Stimulated activated naive CD8-positive, alpha-beta T cell treated with anti-CD3 and anti-CD28 coated beads, Interleukin-15, amount 100 ng/mL, for 72 hours (primary cell): ENCODE results near the gene SRBD1.

Experiments
- ATAC-seq: fragments of 150-1000 bp; cut with Tn5 transposase; 2 replicates; pipeline ENCODE4 v1.10.0; 2021; ENCODE audit warnings: mild to moderate bottlenecking, moderate library complexity
- DNase-seq, 2 donors: peaks; one replicate each; pipeline ENCODE4 v3.0.0; 2021 to 2022
- H3K27ac Mint-ChIP-seq, 2 donors: one replicate each; pipeline ENCODE4 v1.8.0; 2022; ENCODE audit warnings: mild to moderate bottlenecking in 2 of 2, mixed read lengths in 2 of 2, moderate library complexity in 2 of 2
- H3K27me3 Mint-ChIP-seq: one replicate; pipeline ENCODE4 v1.8.0; 2022; ENCODE audit warnings: mixed read lengths
- H3K4me1 Mint-ChIP-seq: one replicate; pipeline ENCODE4 v1.8.0; 2022; ENCODE audit warnings: mild to moderate bottlenecking, mixed read lengths
- H3K4me3 Mint-ChIP-seq, 2 donors: one replicate each; pipeline ENCODE4 v1.8.0; 2022; ENCODE audit warnings: mild to moderate bottlenecking in 2 of 2, mixed read lengths in 2 of 2, moderate library complexity in 1 of 2
- H3K9me3 Mint-ChIP-seq, 2 donors: one replicate each; pipeline ENCODE4 v1.8.0; 2022; ENCODE audit warnings: mixed read lengths in 2 of 2

SRBD1 gene

DNA sequence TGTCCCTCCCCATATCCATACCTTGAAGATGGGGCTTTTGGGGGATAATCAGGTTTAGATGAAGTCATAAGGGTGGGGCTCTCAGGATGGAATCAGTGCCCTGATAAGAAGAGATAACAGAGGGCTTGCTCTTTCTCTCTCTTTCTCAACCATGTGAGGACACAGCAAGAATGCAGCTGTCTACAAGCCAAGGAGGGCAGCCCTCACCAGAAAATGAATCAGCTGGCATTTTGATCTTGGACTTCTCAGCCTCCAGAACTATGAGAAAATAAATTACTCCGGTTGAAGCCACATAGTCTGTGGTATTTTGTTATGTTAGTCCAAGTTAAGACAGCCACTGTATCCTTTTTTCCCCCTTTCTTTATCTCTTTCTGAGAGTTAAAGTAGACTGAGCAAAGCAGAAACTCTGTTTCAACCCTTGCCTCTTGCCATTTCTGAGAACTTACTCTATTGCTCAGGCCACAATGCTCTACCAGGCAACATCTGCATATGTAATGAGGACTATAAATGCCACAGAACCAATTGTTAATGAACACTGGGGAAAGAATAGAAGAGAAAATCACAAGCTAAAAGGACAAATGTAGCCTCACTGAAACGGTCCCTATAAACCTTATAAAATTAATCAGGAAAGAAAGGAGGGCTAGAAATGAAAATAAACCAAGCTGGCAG lies 56.9 kb downstream of the SRBD1 start:
- Mint-ChIP-seq H3K4me3 (peak overlapping the region in 1 of 2 donors; percentile 40), H3K9me3 (no peaks in the 10 kb centered on the region), H3K4me1 (peaks cover 32% of the 10 kb centered on the region), H3K27ac (peak overlapping the region in 1 of 2 donors; percentile 37), H3K27me3 (no peaks in the 10 kb centered on the region)
- peak; percentile 58 for ATAC-seq
- no peak for DNase-seq

DNA sequence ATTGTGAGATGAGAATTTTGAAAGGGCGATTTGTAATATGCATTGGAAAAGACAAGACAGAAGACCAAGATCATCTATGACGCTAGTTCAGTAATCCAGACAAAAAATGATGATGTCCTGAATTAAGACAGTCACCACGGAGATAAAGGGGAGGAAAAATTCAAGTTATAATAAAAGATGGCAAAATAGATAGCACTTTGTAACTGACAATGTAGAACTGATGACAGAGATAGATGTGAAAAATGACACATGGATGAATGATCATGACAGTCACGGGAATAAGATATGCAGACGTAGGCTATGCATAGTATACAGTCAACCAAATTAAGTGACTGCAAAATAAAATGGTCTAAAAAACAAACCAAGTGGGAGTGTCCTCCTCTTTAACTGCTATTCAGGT lies 59.2 kb downstream of the SRBD1 start:
- DNase-seq: no peak
- Mint-ChIP-seq H3K4me1 (peaks cover 25% of the 10 kb centered on the region), H3K27me3 (no peaks in the 10 kb centered on the region), H3K27ac (no peak overlapping the region), H3K4me3 (no peak overlapping the region), H3K9me3 (no peaks in the 10 kb centered on the region)
- no peak for ATAC-seq

DNA sequence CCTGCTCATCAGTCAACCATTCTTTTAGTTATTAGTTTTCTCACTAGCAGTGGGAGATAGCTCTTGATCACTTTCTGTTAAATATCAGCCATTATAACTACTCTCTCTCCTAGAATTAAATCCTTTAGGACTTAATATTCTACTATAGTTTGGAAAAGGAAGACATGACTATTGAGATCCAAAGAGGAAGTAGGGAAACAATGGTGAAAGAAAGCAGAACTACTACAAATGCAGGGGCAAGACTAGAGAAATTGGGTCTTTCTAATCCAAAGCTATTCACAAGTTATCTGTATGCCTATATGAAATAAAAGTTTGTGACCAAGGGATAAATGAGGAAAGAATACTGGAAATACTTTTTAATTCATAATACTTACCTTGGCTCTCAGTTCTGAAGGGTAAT lies 65.1 kb downstream of the SRBD1 start:
- Mint-ChIP-seq H3K27me3 (no peaks in the 10 kb centered on the region), H3K4me3 (no peak overlapping the region), H3K4me1 (no peaks in the 10 kb centered on the region), H3K9me3 (no peaks in the 10 kb centered on the region), H3K27ac (no peak overlapping the region)
- ATAC-seq: no peak
- DNase-seq: no peak

DNA sequence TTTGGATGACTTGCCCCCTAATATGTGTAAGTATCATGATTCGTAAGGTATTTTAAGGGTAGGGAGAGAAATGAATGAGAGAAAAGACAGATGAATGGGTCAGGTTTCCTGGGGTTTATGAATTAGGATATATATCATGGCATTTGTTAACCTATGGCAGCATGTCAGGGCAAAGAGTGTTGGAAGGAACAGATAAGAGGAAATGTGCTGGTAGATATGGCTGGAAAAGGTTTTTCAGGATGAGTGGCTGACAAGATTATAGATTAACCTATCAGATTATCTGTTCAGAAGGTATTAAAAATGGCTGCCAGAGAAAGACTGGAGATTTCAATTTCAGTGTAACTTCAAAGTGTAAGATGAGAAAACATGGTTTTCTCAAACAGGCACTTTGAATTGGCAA lies 67.8 kb downstream of the SRBD1 start:
- Mint-ChIP-seq H3K27ac (no peak overlapping the region), H3K27me3 (no peaks in the 10 kb centered on the region), H3K9me3 (no peaks in the 10 kb centered on the region), H3K4me1 (no peaks in the 10 kb centered on the region), H3K4me3 (no peak overlapping the region)
- DNase-seq (no peak), ATAC-seq (no peak)

DNA sequence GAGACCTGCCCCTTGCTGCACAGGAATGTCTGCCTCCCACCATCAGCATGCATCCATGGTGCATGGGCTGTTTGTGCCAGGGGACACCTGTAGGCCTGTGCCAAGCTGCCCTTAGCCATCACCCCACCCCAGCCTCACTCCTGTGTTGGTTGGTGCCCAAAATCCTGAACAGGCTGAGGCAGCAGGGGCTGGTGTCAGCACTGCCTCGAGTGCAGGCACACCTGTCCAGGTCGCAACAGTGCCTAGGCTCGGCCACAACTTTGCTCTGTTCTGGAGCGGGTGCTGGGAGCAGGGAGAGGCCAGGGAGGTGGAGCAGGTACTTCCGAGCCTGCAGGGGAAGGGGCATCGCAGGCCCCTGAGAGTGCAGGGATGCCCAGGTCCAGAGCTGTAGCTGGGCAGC lies 69.1 kb downstream of the SRBD1 start:
- Mint-ChIP-seq H3K27me3 (no peaks in the 10 kb centered on the region), H3K4me3 (no peak overlapping the region), H3K4me1 (no peaks in the 10 kb centered on the region), H3K27ac (no peak overlapping the region), H3K9me3 (no peaks in the 10 kb centered on the region)
- ATAC-seq (no peak), DNase-seq (no peak)

DNA sequence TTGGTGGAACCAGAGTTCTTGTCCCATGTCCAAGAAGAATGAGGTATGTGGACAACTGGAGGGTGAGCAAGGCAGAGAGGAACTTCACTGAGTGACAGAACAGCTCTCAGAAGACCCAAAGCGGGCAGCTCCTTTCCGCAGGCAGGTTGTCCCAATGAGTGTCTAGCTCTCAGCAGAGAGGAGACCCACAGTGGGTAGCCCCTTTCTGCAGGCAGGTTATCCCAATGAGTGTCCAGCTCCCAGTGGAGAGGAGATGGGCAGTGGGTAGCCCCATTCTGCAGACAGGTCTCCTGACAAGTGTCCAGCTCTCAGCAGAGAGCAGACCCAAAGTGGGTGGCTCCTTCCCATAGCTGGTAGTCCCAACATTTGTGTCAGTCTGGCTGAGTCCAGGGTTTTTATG lies 69.6 kb downstream of the SRBD1 start:
- ATAC-seq: no peak
- no peak for DNase-seq
- Mint-ChIP-seq H3K27ac (no peak overlapping the region), H3K27me3 (no peaks in the 10 kb centered on the region), H3K4me3 (no peak overlapping the region), H3K9me3 (no peaks in the 10 kb centered on the region), H3K4me1 (no peaks in the 10 kb centered on the region)

DNA sequence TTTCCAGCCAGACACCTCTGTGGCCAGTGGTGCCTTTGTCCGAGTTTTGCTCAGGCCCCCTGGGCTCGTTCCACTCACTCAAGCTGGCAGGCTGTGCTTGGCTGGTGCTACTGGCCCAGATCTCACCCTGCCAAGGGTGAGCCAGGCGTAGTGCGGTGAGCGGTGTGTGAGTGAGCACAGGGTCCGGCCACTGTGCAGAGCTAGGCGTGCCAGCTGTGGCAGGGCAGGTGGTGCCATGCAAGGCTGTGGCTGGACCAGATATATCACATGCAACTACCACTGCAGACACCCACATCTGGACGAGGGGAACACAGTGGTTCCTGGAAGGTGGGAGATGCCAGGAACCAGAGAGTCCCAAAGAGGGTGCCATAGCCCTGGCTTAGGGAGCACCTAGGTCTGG lies 70.1 kb downstream of the SRBD1 start:
- Mint-ChIP-seq H3K4me1 (no peaks in the 10 kb centered on the region), H3K27me3 (no peaks in the 10 kb centered on the region), H3K27ac (no peak overlapping the region), H3K9me3 (no peaks in the 10 kb centered on the region), H3K4me3 (no peak overlapping the region)
- ATAC-seq (no peak), DNase-seq (no peak)

DNA sequence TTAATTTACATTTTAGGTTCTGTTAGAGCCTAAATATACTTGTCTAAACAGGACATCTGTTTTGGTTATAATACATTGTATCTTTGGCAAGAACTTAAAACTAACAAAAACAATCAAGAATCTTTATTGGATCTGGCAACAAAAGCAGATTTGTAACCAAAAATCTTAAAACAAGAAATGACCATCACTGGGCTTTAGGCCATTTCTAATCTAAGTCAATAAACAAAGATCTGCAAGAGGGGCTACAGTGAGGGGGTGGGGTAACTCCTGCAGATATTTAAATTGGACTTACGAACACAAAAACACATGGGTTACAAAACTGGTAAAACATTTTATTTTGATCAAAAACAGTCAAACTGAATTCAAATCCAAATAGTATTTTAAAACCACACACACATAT lies 77.3 kb downstream of the SRBD1 start:
- no peaks in the 10 kb centered on the region for H3K9me3 Mint-ChIP-seq
- DNase-seq (no peak), ATAC-seq (no peak)
- H3K27ac Mint-ChIP-seq: no peak overlapping the region
- H3K4me3 Mint-ChIP-seq: no peak overlapping the region
- no peaks in the 10 kb centered on the region for H3K27me3 Mint-ChIP-seq
- H3K4me1 Mint-ChIP-seq: no peaks in the 10 kb centered on the region

DNA sequence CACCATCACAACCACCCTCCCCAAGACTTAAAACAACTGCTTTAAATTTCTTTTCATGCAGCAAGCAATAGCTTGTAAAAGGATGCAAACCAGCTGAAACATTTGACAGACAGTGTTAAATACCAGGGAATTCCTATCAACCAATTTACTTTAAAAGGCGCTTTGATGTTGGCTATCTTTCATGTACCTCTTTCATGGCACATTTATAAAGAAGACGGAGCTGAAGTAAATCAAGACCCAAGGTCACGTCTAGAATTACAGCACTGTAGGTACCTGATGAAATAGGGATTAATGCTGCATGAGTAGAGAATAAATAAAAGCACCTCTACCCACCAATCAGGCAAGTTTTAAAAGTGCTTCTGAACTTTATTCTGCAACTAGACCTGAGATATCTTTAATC lies 78.9 kb downstream of the SRBD1 start:
- H3K4me1 Mint-ChIP-seq: no peaks in the 10 kb centered on the region
- DNase-seq (no peak), ATAC-seq (no peak)
- H3K27me3 Mint-ChIP-seq: no peaks in the 10 kb centered on the region
- H3K27ac Mint-ChIP-seq: no peak overlapping the region
- H3K9me3 Mint-ChIP-seq: no peaks in the 10 kb centered on the region
- H3K4me3 Mint-ChIP-seq: no peak overlapping the region

DNA sequence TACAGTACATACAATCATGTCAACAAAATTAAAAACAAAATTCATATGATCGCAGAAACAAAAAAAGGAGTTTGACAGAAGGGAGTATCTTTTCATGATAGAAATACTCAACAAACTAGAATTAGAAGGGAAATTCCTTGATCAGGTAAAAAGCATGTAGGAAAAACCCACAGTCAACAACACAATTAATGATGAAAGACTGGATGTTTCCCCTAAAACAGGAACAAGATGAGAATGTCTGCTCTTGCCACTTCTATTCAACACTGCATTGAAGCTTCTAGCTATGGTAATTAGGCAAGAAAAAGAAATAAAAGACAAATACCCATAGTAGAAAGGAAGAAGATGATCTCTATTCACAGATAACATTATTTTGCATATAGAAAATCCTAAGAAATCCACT lies 87.1 kb downstream of the SRBD1 start:
- peaks cover 6% of the 10 kb centered on the region for H3K4me1 Mint-ChIP-seq
- H3K27ac Mint-ChIP-seq: no peak overlapping the region
- ATAC-seq (no peak), DNase-seq (no peak)
- no peaks in the 10 kb centered on the region for H3K27me3 Mint-ChIP-seq
- H3K4me3 Mint-ChIP-seq: no peak overlapping the region
- peaks cover 7 to 10% of the 10 kb centered on the region in 2 donors for H3K9me3 Mint-ChIP-seq

DNA sequence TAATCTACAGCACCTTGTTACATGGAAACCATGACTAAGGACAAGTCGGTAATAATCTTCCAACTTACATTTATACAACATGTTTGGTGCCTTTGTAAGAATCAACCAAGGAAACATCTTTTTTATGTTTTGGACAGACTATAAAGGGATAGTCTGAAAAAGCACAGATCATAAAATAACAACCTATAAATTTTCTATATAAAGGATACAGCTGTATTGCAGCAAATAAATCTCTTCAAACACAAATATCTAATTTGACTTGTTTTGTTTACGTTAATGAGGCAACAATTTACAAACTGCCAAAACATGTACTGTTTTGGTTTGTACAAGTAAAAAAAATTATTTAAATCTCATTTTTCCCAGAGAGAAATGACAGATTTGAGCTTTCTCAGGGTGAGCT lies 92.5 kb downstream of the SRBD1 start:
- peaks cover 6% of the 10 kb centered on the region for H3K4me1 Mint-ChIP-seq
- H3K27me3 Mint-ChIP-seq: no peaks in the 10 kb centered on the region
- peaks cover 4 to 7% of the 10 kb centered on the region in 2 donors for H3K9me3 Mint-ChIP-seq
- no peak overlapping the region for H3K27ac Mint-ChIP-seq
- ATAC-seq (no peak), DNase-seq (no peak)
- H3K4me3 Mint-ChIP-seq: no peak overlapping the region

DNA sequence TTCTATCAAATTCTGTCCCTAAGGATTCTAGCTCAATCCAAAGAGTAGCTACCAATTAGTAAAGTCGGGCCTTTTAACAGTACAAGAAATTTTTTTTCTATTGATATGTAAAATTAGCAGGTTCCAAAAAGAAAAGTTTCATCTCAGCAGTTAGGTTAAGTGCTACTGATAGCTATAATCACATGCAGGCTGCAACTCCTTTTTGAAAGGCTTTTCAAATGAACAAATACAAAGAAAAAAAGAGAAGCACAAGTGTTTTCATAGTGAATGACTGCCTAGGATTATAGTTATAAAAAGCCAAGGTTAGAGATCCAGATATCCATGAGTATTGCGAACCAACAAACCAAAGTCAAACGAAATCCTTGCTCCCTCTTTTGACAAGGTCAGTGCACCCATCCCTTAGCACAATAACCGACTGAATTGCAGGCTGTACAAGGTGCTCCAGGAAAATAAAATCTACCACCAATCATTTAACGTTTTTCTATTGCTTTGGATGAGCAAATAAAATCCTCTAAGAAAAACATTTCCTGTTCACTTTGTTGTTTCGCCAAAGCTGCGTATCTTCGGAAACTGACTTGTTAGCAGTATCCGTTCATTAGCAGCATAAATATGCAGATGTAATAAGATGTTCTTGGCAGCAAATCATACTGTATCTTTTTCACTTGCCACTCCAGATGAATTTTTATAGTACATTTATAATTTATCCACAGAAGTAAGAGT lies 100.2 kb downstream of the SRBD1 start:
- ATAC-seq (no peak), DNase-seq (no peak)
- no peaks in the 10 kb centered on the region for H3K27me3 Mint-ChIP-seq
- H3K9me3 Mint-ChIP-seq: no peaks in the 10 kb centered on the region
- H3K4me1 Mint-ChIP-seq: no peaks in the 10 kb centered on the region
- H3K27ac Mint-ChIP-seq: no peak overlapping the region
- no peak overlapping the region for H3K4me3 Mint-ChIP-seq

DNA sequence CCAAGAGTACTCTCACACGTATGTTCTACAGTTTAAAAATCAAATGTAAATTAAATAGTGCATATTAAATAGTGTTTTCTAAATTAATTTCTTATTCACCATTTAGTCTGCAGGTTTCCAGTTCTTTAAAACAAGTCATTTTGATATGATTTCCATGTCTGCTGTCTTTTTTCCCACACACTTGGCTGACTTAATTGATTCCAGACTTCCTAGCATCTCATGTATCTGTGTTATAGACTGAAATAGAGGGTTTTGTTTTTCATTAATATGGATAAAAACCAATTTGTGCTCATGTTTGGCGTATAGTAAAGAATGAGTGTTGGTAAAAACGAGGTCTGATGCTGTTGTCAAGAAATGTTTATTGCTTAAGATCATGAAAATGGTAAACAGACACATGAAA lies 104.3 kb downstream of the SRBD1 start:
- Mint-ChIP-seq H3K27ac (no peak overlapping the region), H3K27me3 (no peaks in the 10 kb centered on the region), H3K4me1 (no peaks in the 10 kb centered on the region), H3K4me3 (no peak overlapping the region), H3K9me3 (no peaks in the 10 kb centered on the region)
- DNase-seq (no peak), ATAC-seq (no peak)

DNA sequence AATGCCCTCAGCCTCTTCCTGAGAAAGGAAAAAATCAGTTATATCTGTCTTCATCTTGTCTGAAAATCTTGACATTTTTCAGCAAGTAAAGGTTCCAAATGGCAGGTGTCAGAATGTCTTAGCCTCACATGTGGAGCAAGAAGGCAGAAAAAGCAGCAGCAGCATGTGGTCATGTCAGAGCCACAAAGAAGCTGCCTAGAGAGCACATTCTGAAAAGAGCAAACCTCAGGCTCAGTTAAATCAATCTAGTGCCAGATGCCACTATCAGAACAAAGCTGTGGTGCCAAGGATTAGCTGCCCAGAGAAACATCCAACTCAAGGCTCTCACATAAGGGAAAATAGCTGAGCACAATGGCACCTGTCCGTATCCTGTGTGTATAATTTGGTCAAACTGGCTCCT lies 105.9 kb downstream of the SRBD1 start:
- H3K27me3 Mint-ChIP-seq: no peaks in the 10 kb centered on the region
- DNase-seq (no peak), ATAC-seq (no peak)
- H3K4me3 Mint-ChIP-seq: no peak overlapping the region
- H3K27ac Mint-ChIP-seq: no peak overlapping the region
- H3K4me1 Mint-ChIP-seq: peaks cover under 1% of the 10 kb centered on the region
- peaks cover 0 to 10% of the 10 kb centered on the region in 2 donors for H3K9me3 Mint-ChIP-seq

DNA sequence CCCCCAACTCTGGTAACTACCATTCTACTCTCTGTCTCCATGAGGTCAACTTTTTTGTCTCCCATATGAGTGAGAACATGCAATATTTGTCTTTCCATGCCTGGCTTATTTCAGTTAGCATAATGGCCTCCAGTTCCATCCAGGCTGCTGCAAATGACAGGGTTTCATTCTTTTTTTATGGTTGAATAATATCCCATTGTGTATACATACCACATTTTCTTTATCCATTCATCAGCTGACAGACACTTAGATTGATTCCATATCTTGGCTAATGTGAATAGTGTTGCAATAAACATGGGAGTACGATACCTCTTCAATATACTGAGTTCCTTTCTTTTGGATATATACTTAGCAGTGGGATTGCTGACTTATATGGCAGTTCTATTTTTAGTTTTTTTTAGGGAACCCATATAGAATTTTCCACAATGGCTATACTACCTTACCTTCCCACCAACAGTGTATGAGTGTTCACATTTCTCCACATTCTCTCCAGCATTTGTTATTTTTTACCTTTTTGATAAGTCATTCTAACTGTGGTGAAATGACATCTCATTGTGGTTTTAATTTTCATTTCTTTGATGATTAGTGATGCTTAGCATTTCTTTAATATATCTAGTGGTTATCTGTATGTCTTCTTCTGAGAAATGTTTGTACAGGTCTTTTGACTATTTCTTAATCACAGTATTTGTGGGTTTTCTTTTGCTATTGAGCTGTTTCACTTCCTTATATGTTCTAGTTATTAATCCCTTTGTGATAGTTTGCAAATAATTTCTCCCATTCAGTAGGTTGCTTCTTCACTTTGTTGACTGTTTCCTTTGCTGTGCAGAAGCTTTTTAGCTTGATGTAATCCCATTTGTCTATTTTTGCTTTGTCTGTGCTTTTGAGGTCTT lies 112.2 kb downstream of the SRBD1 start:
- DNase-seq (no peak), ATAC-seq (peak; percentile 46)
- H3K27me3 Mint-ChIP-seq: no peaks in the 10 kb centered on the region
- peaks cover 48% of the 10 kb centered on the region for H3K4me1 Mint-ChIP-seq
- H3K27ac Mint-ChIP-seq: peak overlapping the region in 1 of 2 donors; percentile 22
- H3K4me3 Mint-ChIP-seq: no peak overlapping the region
- H3K9me3 Mint-ChIP-seq: peaks cover 0 to 14% of the 10 kb centered on the region in 2 donors

DNA sequence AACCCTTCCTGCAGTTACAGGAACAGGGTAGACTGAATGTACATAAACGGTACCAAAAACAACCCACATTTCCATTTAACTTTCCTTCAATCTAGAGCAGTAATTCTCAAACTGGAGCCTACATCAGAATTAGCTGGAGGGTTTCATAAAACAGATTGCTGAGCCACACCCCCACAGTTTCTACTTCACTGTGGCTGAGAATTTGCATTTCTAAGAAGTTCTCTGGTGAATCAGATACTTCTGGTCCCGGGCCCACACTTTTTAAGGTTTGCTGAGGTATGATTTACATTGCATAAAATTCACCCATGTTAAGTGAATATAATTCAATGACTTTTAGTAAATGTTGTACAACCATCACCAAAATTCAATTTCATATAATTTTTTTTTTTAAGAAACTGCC lies 113.7 kb downstream of the SRBD1 start:
- H3K27me3 Mint-ChIP-seq: no peaks in the 10 kb centered on the region
- DNase-seq: peak in 1 of 2 donors; percentile 29
- H3K27ac Mint-ChIP-seq: peak overlapping the region in 1 of 2 donors; percentile 48
- H3K4me1 Mint-ChIP-seq: peaks cover 48% of the 10 kb centered on the region
- ATAC-seq: peak; percentile 94
- H3K9me3 Mint-ChIP-seq: peaks cover 0 to 14% of the 10 kb centered on the region in 2 donors
- H3K4me3 Mint-ChIP-seq: peak overlapping the region in 1 of 2 donors; percentile 17
